OCI-LY7 (cell line): ENCODE results near the gene PTPRE.

Experiments
- CTCF ChIP-seq: fragments of 200-600 bp; sonication (generic); conservative IDR thresholded peaks from 2 replicates; pipeline ENCODE4 v1.5.1; 2014; ENCODE audit warnings: mild to moderate bottlenecking, antibody characterized with exemption, low read length, moderate library complexity, mixed read lengths
- EZH2phosphoT487 ChIP-seq: fragments of 200-600 bp; sonication (generic); IDR thresholded peaks from 2 replicates; pipeline ENCODE4 v1.6.1; 2018; ENCODE audit warnings: low read depth, borderline replicate concordance, mild to moderate bottlenecking, mixed run types, antibody characterized with exemption, low read length, moderate library complexity, mixed read lengths

- no peak for TF ChIP-seq CTCF
- TF ChIP-seq EZH2phosphoT487 = no peak
Observed at GRCh38 chr10:128064108-128064969, 157.4 kb downstream of the PTPRE start.
